Epithelial cell of prostate (primary cell): ENCODE results near the gene COL6A1.
"Not testable (repeated sequence)": the region's sequence is repeated elsewhere in the genome, so short reads cannot be mapped to it uniquely, and the experiment has no call there.

ENCODE experiments used
- DNase-seq: peaks from one replicate; pipeline ENCODE4 v3.0.0-alpha.2; 2011; ENCODE audit warnings: low read depth, low spot score
- H3K27ac ChIP-seq: fragments of 450-650 bp; 2 replicates; pipeline ENCODE4 v1.5.1; 2017; ENCODE audit warnings: mild to moderate bottlenecking

COL6A1 gene

GRCh38 chr21:46039891-46040660, 58.5 kb downstream of the COL6A1 start:
- H3K27ac ChIP-seq, result no peak overlapping the region
- DNase-seq, result no peak

- H3K27ac ChIP-seq, result no peak overlapping the region
- no peak for DNase-seq
Measured at GRCh38 chr21:46040707-46041106, 59.1 kb downstream of the COL6A1 start.

- DNase-seq, result no peak
- H3K27ac ChIP-seq, result no peak overlapping the region
Measured at GRCh38 chr21:46041183-46041582, 59.6 kb downstream of the COL6A1 start.

- no peak for DNase-seq
- H3K27ac ChIP-seq, result no peak overlapping the region
Measured at GRCh38 chr21:46045154-46045553, 63.6 kb downstream of the COL6A1 start.

GRCh38 chr21:46046471-46046870, 64.9 kb downstream of the COL6A1 start:
- no peak for DNase-seq
- no peak overlapping the region for H3K27ac ChIP-seq

- not testable (repeated sequence) for H3K27ac ChIP-seq, DNase-seq
Measured at GRCh38 chr21:46046906-46047305, 65.3 kb downstream of the COL6A1 start.

GRCh38 chr21:46048926-46049889, 67.6 kb downstream of the COL6A1 start:
- H3K27ac ChIP-seq, result peak overlapping the region; percentile 18
- DNase-seq, result peak; percentile 31

GRCh38 chr21:46049890-46050667, 68.5 kb downstream of the COL6A1 start:
- DNase-seq, result no peak
- H3K27ac ChIP-seq, result peak overlapping the region; percentile 18

- no peak overlapping the region for H3K27ac ChIP-seq
- no peak for DNase-seq
Measured at GRCh38 chr21:46050668-46051378, 69.3 kb downstream of the COL6A1 start.

- no peak for DNase-seq
- no peak overlapping the region for H3K27ac ChIP-seq
Measured at GRCh38 chr21:46051379-46051770, 69.8 kb downstream of the COL6A1 start.

- H3K27ac ChIP-seq, result no peak overlapping the region
- DNase-seq, result no peak
Measured at GRCh38 chr21:46051821-46052675, 70.5 kb downstream of the COL6A1 start.

- H3K27ac ChIP-seq, result no peak overlapping the region
- DNase-seq, result peak; percentile 37
Measured at GRCh38 chr21:46052703-46053651, 71.4 kb downstream of the COL6A1 start.

GRCh38 chr21:46054031-46054430, 72.5 kb downstream of the COL6A1 start:
- no peak for DNase-seq
- no peak overlapping the region for H3K27ac ChIP-seq

- DNase-seq, result no peak
- no peak overlapping the region for H3K27ac ChIP-seq
Measured at GRCh38 chr21:46054451-46054881, 72.9 kb downstream of the COL6A1 start.
